Neural crest cell (in vitro differentiated cells): ENCODE data around the gene KCNN2. TPM values are rescaled to one million over a fixed set of nuclear protein-coding genes. Genes with fewer than 3 reads are reported as not detected.

Experiments used
- DNase-seq: peaks from one replicate; pipeline ENCODE4 v3.0.0; 2021; ENCODE audit warnings: low read depth, mixed read lengths, low spot score
- H3K27ac Mint-ChIP-seq: one replicate; pipeline ENCODE4 v1.8.0; 2021; ENCODE audit warnings: mild to moderate bottlenecking, mixed read lengths; ENCODE audit not compliant: unreplicated experiment
- H3K27me3 Mint-ChIP-seq: 2 replicates; pipeline ENCODE4 v1.8.0; 2021; ENCODE audit warnings: low read depth, mild to moderate bottlenecking, mixed read lengths
- H3K36me3 Mint-ChIP-seq: 2 replicates; pipeline ENCODE4 v1.8.0; 2021; ENCODE audit warnings: low read depth, mild to moderate bottlenecking, mixed read lengths
- H3K4me1 Mint-ChIP-seq: 2 replicates; pipeline ENCODE4 v1.8.0; 2021; ENCODE audit warnings: mixed read lengths
- H3K4me3 Mint-ChIP-seq: one replicate; pipeline ENCODE4 v1.8.0; 2021; ENCODE audit warnings: mild to moderate bottlenecking, mixed read lengths
- H3K9me3 Mint-ChIP-seq: 2 replicates; pipeline ENCODE4 v1.8.0; 2021; ENCODE audit warnings: mixed read lengths
- total RNA-seq: library from RNA; stranded (reverse); gene quantifications from 2 replicates; pipeline ENCODE4 v1.2.1, GENCODE V29; 2021
- TF ChIP-seq, protein P1 (sequence below): fragments of 200-600 bp; sonication (generic); conservative IDR thresholded peaks from 2 replicates; pipeline ENCODE4 v1.5.0; 2021; ENCODE audit warnings: antibody characterized with exemption, mild to moderate bottlenecking

The KCNN2 gene
- total RNA-seq, 1 donor from 2014 or later, result 1.9 TPM

- Mint-ChIP-seq H3K36me3 (no peaks in the 10 kb centered on the region), H3K9me3 (no peaks in the 10 kb centered on the region), H3K27me3 (no peaks in the 10 kb centered on the region), H3K4me3 (no peak overlapping the region), H3K4me1 (no peaks in the 10 kb centered on the region), H3K27ac (no peak overlapping the region)
- TF ChIP-seq, protein P1, sequence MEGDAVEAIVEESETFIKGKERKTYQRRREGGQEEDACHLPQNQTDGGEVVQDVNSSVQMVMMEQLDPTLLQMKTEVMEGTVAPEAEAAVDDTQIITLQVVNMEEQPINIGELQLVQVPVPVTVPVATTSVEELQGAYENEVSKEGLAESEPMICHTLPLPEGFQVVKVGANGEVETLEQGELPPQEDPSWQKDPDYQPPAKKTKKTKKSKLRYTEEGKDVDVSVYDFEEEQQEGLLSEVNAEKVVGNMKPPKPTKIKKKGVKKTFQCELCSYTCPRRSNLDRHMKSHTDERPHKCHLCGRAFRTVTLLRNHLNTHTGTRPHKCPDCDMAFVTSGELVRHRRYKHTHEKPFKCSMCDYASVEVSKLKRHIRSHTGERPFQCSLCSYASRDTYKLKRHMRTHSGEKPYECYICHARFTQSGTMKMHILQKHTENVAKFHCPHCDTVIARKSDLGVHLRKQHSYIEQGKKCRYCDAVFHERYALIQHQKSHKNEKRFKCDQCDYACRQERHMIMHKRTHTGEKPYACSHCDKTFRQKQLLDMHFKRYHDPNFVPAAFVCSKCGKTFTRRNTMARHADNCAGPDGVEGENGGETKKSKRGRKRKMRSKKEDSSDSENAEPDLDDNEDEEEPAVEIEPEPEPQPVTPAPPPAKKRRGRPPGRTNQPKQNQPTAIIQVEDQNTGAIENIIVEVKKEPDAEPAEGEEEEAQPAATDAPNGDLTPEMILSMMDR, result no peak
- DNase-seq, result no peak
Measured at GRCh38 chr5:114500756-114501155, 138.9 kb downstream of the KCNN2 start.

GRCh38 chr5:114504560-114504959 lies 142.7 kb downstream of the KCNN2 start:
- no peaks in the 10 kb centered on the region for H3K4me1 Mint-ChIP-seq
- peaks cover 4% of the 10 kb centered on the region for H3K9me3 Mint-ChIP-seq
- H3K27ac Mint-ChIP-seq, result no peak overlapping the region
- no peak overlapping the region for H3K4me3 Mint-ChIP-seq
- TF ChIP-seq, protein P1, result no peak
- H3K27me3 Mint-ChIP-seq, result peaks cover 6% of the 10 kb centered on the region
- no peak for DNase-seq
- H3K36me3 Mint-ChIP-seq, result no peaks in the 10 kb centered on the region

DNA sequence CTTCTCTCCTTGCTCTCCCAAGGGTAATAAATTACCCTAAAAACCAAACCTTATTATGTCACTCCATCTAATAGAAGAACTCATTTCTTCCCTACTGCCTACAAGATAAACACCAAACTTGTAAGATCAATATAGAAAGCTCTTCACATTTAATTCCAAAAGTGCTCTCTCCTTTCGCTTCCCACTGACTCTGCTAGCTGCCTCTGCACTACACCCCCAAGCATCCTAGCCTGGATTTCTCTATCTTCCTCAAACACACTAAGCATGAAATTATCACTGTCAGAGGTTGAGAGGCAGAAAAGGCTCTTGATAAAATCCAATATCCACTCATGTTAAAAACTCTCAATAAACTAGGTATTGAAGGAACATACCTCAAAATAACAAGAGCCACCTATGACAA lies 162.4 kb downstream of the KCNN2 start:
- no peaks in the 10 kb centered on the region for H3K27me3 Mint-ChIP-seq
- H3K36me3 Mint-ChIP-seq, result no peaks in the 10 kb centered on the region
- TF ChIP-seq, protein P1, result no peak
- no peak for DNase-seq
- H3K9me3 Mint-ChIP-seq, result no peaks in the 10 kb centered on the region
- no peak overlapping the region for H3K27ac Mint-ChIP-seq
- no peak overlapping the region for H3K4me3 Mint-ChIP-seq
- no peaks in the 10 kb centered on the region for H3K4me1 Mint-ChIP-seq

GRCh38 chr5:114544561-114544960 lies 182.7 kb downstream of the KCNN2 start:
- H3K9me3 Mint-ChIP-seq, result peaks cover 5% of the 10 kb centered on the region
- no peaks in the 10 kb centered on the region for H3K4me1 Mint-ChIP-seq
- DNase-seq, result no peak
- TF ChIP-seq, protein P1, result no peak
- no peak overlapping the region for H3K4me3 Mint-ChIP-seq
- no peaks in the 10 kb centered on the region for H3K36me3 Mint-ChIP-seq
- no peaks in the 10 kb centered on the region for H3K27me3 Mint-ChIP-seq
- H3K27ac Mint-ChIP-seq, result no peak overlapping the region
